AG09309 (cell line): ENCODE results near the gene ZNF641.

Source experiments
- DNase-seq: peaks from one replicate; pipeline ENCODE4 v3.0.0-alpha.2; 2010; ENCODE audit warnings: low read depth
- H3K4me3 ChIP-seq: 2 replicates; pipeline ENCODE4 v1.5.1; 2011; ENCODE audit warnings: mild to moderate bottlenecking, low read depth, low read length, moderate library complexity; ENCODE audit not compliant: control insufficient read depth
- CTCF ChIP-seq: IDR thresholded peaks from 2 replicates; pipeline ENCODE4 v1.5.1; 2011; ENCODE audit warnings: mild to moderate bottlenecking, low read depth, low read length, inconsistent platforms; ENCODE audit not compliant: insufficient read depth, control insufficient read depth; ENCODE audit errors: missing control alignments

ZNF641 gene

GRCh38 chr12:48350249-48351021, at the start of gene ZNF641:
Gene ZNF641 (minus strand): TSS chr12:48350919. CDS start chr12:48348090, 2,829 bp downstream.
- no peak for DNase-seq
- peak within 1 kb of the TSS; percentile 60 for H3K4me3 ChIP-seq
- no peak for TF ChIP-seq CTCF

- TF ChIP-seq CTCF = no peak
- no peak for DNase-seq
- no peak overlapping the region for H3K4me3 ChIP-seq
These were observed 39.3 kb upstream of the ZNF641 start for GRCh38 chr12:48390026-48390425.

GRCh38 chr12:48389409-48389808, 38.7 kb upstream of the ZNF641 start:
- no peak for DNase-seq
- no peak overlapping the region for H3K4me3 ChIP-seq
- no peak for TF ChIP-seq CTCF

GRCh38 chr12:48388938-48389337, 38.2 kb upstream of the ZNF641 start:
- no peak overlapping the region for H3K4me3 ChIP-seq
- no peak for DNase-seq
- no peak for TF ChIP-seq CTCF

GRCh38 chr12:48388460-48388859, 37.7 kb upstream of the ZNF641 start:
- no peak for DNase-seq
- no peak overlapping the region for H3K4me3 ChIP-seq
- no peak for TF ChIP-seq CTCF

GRCh38 chr12:48380596-48380995, 29.9 kb upstream of the ZNF641 start:
- no peak for TF ChIP-seq CTCF
- no peak for DNase-seq
- H3K4me3 ChIP-seq = no peak overlapping the region
